Ectodermal cell (in vitro differentiated cells): ENCODE results near the gene PSMD14.
"Not testable (repeated sequence)": the region's sequence is repeated elsewhere in the genome, so short reads cannot be mapped to it uniquely, and the experiment has no call there.

Experiments
- H3K27ac ChIP-seq: 2 replicates; pipeline ENCODE4 v1.7.0; 2013; ENCODE audit warnings: mild to moderate bottlenecking, low read depth, low read length; ENCODE audit not compliant: insufficient read depth, poor library complexity, severe bottlenecking
- H3K27me3 ChIP-seq: 2 replicates; pipeline ENCODE4 v1.7.0; 2013; ENCODE audit warnings: mild to moderate bottlenecking, low read length; ENCODE audit not compliant: insufficient read depth, control insufficient read depth, poor library complexity, severe bottlenecking
- H3K36me3 ChIP-seq: one replicate; pipeline ENCODE4 v1.7.0; 2013; ENCODE audit warnings: low read length; ENCODE audit not compliant: control insufficient read depth, insufficient read depth
- H3K4me1 ChIP-seq: one replicate; pipeline ENCODE4 v1.7.0; 2013; ENCODE audit warnings: low read length; ENCODE audit not compliant: control insufficient read depth, insufficient read depth
- H3K4me3 ChIP-seq: 2 replicates; pipeline ENCODE4 v1.7.0; 2013; ENCODE audit warnings: low read depth, low read length, control low read depth; ENCODE audit not compliant: insufficient read depth
- H3K9me3 ChIP-seq: 2 replicates; pipeline ENCODE4 v1.7.0; 2013; ENCODE audit warnings: mild to moderate bottlenecking, low read length, moderate library complexity; ENCODE audit not compliant: control insufficient read depth
- WGBS, 2 experiments: methylation state at CpG; one replicate each; pipeline ENCODE4 v1.1.7; 2013; ENCODE audit warnings: missing lambda C conversion rate in 2 of 2; 5-methylcytosine and 5-hydroxymethylcytosine counted together

Gene PSMD14

DNA sequence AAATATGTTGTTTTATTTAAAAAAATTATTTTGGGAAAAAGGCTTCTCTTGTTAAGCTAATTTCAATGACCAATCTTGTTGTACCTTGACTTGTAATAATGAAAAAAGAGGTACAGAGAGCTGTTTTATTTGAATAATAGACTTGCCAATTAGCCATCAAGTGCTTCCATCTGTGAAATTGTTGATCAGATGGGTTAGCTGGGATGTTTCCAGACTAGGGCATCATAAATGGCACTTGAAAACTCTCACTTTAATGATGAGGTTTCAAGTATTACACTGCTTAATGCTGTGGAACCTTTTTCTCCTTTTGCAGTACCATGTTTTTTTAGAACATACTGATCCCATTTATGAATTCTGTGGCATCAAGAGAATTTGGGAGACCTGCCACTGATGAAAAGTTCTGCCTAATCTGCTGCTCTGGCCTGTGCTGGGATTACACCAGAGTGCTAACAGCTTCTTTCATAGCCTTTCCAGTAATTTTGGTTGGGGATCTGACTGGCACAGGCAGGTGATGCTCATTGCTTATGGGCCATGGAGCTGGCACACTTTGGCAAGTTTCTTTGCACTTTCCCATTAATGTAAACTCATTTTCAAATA is 24.2 kb downstream of the PSMD14 start:
- H3K4me1 ChIP-seq = no peaks in the 10 kb centered on the region
- no peaks in the 10 kb centered on the region for H3K9me3 ChIP-seq
- H3K27me3 ChIP-seq = no peaks in the 10 kb centered on the region
- H3K4me3 ChIP-seq = no peak overlapping the region
- no peaks in the 10 kb centered on the region for H3K36me3 ChIP-seq
- H3K27ac ChIP-seq = no peak overlapping the region

DNA sequence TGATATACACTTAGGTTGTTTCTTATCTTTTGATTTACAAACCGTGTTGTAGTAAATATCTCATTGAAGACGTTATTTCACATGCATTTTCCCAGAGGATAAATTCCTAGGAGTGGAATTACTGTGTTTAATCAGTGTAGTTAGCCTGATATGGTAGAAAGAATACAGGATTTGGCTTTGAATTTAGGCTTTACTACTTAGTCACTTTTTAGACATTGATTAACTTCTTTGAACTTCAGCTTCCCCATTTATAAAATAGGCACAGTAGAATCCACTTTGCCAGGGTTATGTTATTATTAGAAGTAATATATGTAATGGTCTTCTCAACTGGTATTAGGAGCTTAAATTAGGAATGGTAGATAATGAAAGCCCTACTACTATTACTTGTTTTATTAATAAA is 27.4 kb downstream of the PSMD14 start:
- Histone ChIP-seq H3K4me1 (no peaks in the 10 kb centered on the region), H3K36me3 (no peaks in the 10 kb centered on the region), H3K27ac (no peak overlapping the region), H3K9me3 (no peaks in the 10 kb centered on the region), H3K4me3 (no peak overlapping the region), H3K27me3 (no peaks in the 10 kb centered on the region)
- WGBS, 2 experiments = 100% methylated on average over 2 of the region's 2 CpGs

DNA sequence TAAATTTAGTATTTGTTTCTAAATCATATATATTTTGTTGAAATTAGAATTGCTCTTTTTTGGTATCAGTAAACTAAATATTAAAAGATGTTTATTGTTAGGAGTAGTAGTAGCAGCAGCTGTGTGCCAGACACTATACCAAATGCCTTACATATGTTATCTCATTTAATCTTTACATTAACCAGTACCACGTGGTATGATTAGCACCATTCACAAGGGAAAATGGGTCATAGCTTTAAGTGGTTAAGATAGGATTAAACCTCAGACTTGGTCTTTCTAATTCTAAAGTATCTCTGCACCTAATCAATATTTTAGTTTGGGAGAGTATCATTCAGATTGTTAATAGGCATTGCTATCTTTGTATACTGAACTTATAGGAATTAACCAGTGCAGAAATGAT is 29.0 kb downstream of the PSMD14 start:
- H3K27me3 ChIP-seq = no peaks in the 10 kb centered on the region

DNA sequence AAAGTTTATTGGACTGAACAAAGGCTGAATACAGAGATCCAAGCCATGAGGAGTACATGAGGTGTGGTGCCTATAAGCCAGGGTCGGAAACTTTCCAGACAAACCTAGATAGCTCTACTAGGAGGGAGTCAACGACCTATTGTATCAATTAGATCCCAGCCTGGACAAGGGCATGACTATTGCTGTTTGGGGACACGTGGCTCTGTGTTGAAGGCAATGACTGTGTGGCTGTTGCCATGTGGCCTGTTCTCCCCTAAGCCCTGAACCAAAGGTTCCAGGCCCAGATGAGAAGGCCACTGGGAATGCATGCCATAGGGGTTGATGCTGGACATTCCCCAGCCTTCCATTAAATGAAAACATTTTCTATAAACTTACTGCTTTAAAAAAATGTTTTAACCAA is 31.3 kb downstream of the PSMD14 start:
- H3K9me3 ChIP-seq, H3K27ac ChIP-seq, H3K4me3 ChIP-seq, H3K27me3 ChIP-seq, H3K4me1 ChIP-seq, H3K36me3 ChIP-seq: not testable (repeated sequence)
- 87 to 93% methylated on average over 3 of the region's 3 CpGs for WGBS, 2 experiments

More for the DNA sequence above, 29.0 kb downstream of the PSMD14 start:
- Histone ChIP-seq H3K27ac (no peak overlapping the region), H3K4me1 (no peaks in the 10 kb centered on the region), H3K9me3 (no peaks in the 10 kb centered on the region), H3K36me3 (no peaks in the 10 kb centered on the region), H3K4me3 (no peak overlapping the region)
- 100% methylated on average over 1 of the region's 1 CpG for WGBS, 2 experiments

DNA sequence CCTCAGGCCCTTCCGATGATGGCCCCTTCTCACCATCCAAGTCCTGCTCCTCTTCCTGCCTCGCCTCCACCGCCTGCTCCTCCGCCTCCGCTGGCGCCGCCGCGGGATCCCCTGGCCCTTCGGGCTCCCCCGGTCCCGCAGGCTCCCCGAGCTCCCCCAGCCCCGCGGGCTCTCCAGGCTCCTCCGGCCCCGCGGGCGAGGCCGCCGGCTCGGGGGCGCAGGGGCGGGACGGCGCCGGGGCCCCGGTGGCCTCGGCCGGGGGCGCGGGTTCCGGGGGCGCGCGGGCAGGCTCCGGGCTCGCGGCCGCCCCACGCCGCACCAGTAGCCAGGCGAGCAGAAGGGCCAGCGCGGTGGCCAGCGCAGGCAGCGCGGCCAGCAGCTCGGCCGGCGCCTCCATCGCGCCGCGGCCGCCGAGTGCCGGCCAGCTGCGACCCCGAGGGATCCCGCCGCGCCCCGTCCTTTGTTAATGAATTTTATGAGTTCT is 32.7 kb downstream of the PSMD14 start:
- not testable (repeated sequence) for H3K4me1 ChIP-seq, H3K4me3 ChIP-seq, H3K36me3 ChIP-seq, H3K27ac ChIP-seq, H3K9me3 ChIP-seq, H3K27me3 ChIP-seq
- WGBS, 2 experiments = 91 to 100% methylated on average over 3 to 24 of the region's 64 CpGs

DNA sequence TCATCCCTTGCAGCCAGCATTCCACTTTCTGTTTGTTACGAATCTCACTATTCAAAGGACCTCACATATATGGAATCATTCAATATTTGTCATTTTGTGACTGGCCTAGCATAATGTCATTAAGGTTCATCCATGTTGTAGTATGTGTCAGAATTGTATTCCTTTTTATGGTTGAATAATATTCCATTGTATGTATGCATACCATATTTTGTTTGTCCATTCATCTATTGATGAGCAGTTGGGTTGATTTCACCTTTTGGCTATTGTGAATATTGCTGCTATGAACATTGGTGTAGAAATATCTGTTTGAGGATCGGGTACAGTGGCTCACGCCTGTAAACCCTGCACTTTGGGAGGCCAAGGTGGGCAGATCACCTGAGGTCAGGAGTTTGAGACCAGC is 35.0 kb downstream of the PSMD14 start:
- Histone ChIP-seq H3K36me3 (peaks cover 5% of the 10 kb centered on the region), H3K9me3 (no peaks in the 10 kb centered on the region), H3K4me1 (no peaks in the 10 kb centered on the region), H3K4me3 (no peak overlapping the region), H3K27me3 (no peaks in the 10 kb centered on the region), H3K27ac (no peak overlapping the region)
- WGBS, 2 experiments = 89% methylated on average over 3 of the region's 3 CpGs

DNA sequence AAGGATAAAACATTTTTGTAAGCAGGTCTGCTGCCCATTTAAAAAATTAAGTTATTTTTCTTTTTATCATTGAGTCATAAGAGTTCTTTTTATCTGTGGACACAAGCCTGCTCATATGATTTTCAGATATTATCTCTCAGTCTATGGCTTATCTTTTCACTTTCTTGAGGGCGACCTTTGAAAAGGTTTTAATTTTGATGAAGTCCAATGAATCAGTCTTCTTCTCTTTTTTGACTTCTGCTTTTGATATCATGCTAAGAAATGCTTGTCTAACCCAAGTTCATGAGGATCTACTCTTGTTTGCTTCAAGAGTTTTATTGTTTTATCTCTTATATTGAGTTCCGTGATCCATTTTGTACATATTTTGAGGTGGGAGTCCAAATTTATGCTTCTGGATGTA is 36.5 kb downstream of the PSMD14 start:
- Histone ChIP-seq H3K27ac (no peak overlapping the region), H3K4me3 (no peak overlapping the region), H3K36me3 (peaks cover 5% of the 10 kb centered on the region), H3K9me3 (no peaks in the 10 kb centered on the region), H3K27me3 (no peaks in the 10 kb centered on the region), H3K4me1 (no peaks in the 10 kb centered on the region)
- 93 to 100% methylated on average over 1 to 2 of the region's 2 CpGs for WGBS, 2 experiments

DNA sequence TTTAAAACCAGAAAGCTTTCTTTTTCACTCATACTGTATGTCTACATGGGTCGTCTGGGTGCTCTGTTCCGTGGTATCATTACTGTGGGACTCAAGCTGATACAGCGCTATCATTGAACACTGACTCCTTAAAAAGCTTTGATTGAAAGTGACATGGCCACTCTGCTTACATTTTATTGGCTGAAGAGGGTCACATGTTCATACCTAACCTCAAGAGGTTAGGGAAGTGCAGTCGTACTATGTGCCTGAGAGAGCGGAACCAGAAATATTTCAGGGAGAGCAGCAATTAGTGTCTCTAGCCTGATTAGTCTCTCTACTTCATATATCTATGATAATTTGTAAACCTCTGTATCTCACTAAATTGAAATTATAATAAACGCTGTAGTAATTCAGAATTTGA is 43.5 kb downstream of the PSMD14 start:
- no peak overlapping the region for H3K4me3 ChIP-seq
- no peaks in the 10 kb centered on the region for H3K9me3 ChIP-seq
- H3K36me3 ChIP-seq = no peaks in the 10 kb centered on the region
- WGBS, 2 experiments = 89 to 91% methylated on average over 5 to 6 of the region's 6 CpGs
- no peaks in the 10 kb centered on the region for H3K4me1 ChIP-seq
- no peak overlapping the region for H3K27ac ChIP-seq
- H3K27me3 ChIP-seq = no peaks in the 10 kb centered on the region

DNA sequence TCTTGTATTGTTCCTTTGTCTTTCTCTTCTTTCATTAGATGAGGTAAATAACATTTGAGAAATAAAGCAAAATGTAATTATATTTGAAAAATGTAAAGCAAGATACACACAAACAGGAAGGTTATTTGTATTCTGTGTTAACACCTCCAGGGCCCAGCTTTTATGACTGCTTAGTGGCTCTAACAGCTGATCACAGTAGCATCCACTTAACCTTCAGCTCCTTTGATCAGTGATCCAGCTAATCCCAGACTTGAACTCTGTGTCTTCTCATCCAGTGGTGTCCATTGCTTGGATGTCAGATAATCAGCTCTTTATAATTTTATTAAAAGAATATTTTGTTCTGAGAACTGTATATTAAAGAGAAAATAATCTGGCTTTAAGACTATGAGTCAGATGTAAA is 44.5 kb downstream of the PSMD14 start:
- H3K27ac ChIP-seq = no peak overlapping the region
- H3K4me3 ChIP-seq = no peak overlapping the region
- H3K4me1 ChIP-seq = no peaks in the 10 kb centered on the region
- no peaks in the 10 kb centered on the region for H3K9me3 ChIP-seq
- H3K27me3 ChIP-seq = no peaks in the 10 kb centered on the region
- H3K36me3 ChIP-seq = no peaks in the 10 kb centered on the region

DNA sequence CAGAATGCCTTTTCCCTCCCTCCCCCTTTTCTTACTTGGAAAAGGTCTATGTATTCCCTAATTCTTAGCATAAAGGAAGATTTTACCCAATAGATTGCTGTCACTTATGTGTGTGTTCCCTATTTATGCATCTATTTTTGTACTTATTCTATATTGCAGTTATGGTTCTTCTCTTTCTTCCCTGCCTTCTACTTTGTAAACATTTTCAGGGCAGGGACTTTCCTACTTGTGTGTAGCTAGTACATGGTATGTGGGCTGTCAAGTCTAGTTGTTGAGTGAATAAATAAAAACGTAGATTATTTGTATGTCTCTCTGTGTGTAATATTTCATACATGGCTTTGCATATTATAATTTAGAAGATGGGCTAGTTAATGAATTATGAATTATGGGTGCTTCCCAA is 45.3 kb downstream of the PSMD14 start:
- Histone ChIP-seq H3K4me1 (no peaks in the 10 kb centered on the region), H3K27ac (no peak overlapping the region), H3K9me3 (no peaks in the 10 kb centered on the region), H3K27me3 (no peaks in the 10 kb centered on the region), H3K4me3 (no peak overlapping the region), H3K36me3 (no peaks in the 10 kb centered on the region)
- WGBS, 2 experiments = 92% methylated on average over 1 of the region's 1 CpG; no CpG with 5 or more reads in 1 of the 2 experiments

DNA sequence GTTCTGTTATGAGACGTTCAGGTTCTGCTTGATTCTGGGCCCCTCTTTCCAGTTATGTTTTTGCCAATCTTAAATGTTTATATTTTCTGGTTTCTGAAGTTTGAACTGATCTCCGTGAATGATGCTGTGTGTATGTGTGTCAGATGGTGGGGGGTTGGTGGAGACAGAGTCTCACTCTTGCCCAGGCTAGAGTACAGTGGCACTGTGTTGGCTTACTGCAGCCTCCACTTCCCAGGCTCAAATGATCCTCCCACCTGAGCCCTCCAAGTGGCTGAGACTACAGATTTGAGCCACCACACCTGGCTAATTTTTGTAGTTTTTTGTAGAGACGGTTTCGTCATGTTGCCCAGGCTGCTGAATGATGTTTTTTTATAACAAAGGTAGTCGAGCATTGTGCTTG is 45.9 kb downstream of the PSMD14 start:
- Histone ChIP-seq H3K4me3 (no peak overlapping the region), H3K27me3 (no peaks in the 10 kb centered on the region), H3K9me3 (no peaks in the 10 kb centered on the region), H3K4me1 (no peaks in the 10 kb centered on the region), H3K27ac (no peak overlapping the region), H3K36me3 (no peaks in the 10 kb centered on the region)
- WGBS, 2 experiments = 82 to 83% methylated on average over 5 of the region's 5 CpGs
